Osteocyte (in vitro differentiated cells): ENCODE measurements around the gene CAMK2N2. TPM values are rescaled to one million over a fixed set of nuclear protein-coding genes. Genes with fewer than 3 reads are reported as not detected.

Experiments used
- DNase-seq: peaks from one replicate; pipeline ENCODE4 v3.0.0; 2021; ENCODE audit warnings: mixed read lengths; ENCODE audit not compliant: unreplicated experiment; ENCODE audit errors: extremely low spot score
- H3K27ac Mint-ChIP-seq: one replicate; pipeline ENCODE4 v1.8.0; 2021; ENCODE audit warnings: mild to moderate bottlenecking, mixed read lengths; ENCODE audit not compliant: unreplicated experiment
- H3K27me3 Mint-ChIP-seq: one replicate; pipeline ENCODE4 v1.8.0; 2021; ENCODE audit warnings: mixed read lengths; ENCODE audit not compliant: unreplicated experiment
- H3K36me3 Mint-ChIP-seq: one replicate; pipeline ENCODE4 v1.8.0; 2021; ENCODE audit warnings: mixed read lengths; ENCODE audit not compliant: unreplicated experiment
- H3K4me1 Mint-ChIP-seq: one replicate; pipeline ENCODE4 v1.8.0; 2021; ENCODE audit warnings: mixed read lengths; ENCODE audit not compliant: unreplicated experiment
- H3K4me3 Mint-ChIP-seq: one replicate; pipeline ENCODE4 v1.8.0; 2021; ENCODE audit warnings: mild to moderate bottlenecking, moderate library complexity, mixed read lengths; ENCODE audit not compliant: unreplicated experiment
- H3K9me3 Mint-ChIP-seq: one replicate; pipeline ENCODE4 v1.8.0; 2021; ENCODE audit warnings: mixed read lengths; ENCODE audit not compliant: unreplicated experiment
- microRNA-seq: library from miRNA; unstranded; fragments of <30 nt; microRNA quantifications from one replicate; pipeline ENCODE4 v1.1.0, GENCODE V29; 2020; ENCODE audit not compliant: unreplicated experiment
- total RNA-seq: library from RNA; stranded (reverse); gene quantifications from 2 replicates; pipeline ENCODE4 v1.2.1, GENCODE V29; 2021
- TF ChIP-seq, protein P1 (sequence below): fragments of 200-600 bp; sonication (generic); IDR thresholded peaks from 2 replicates; pipeline ENCODE4 v1.5.0; 2021; ENCODE audit warnings: antibody characterized with exemption, mild to moderate bottlenecking, moderate library complexity

CAMK2N2 gene
- total RNA-seq, 1 donor from 2014 or later, result 2.0 TPM

DNA sequence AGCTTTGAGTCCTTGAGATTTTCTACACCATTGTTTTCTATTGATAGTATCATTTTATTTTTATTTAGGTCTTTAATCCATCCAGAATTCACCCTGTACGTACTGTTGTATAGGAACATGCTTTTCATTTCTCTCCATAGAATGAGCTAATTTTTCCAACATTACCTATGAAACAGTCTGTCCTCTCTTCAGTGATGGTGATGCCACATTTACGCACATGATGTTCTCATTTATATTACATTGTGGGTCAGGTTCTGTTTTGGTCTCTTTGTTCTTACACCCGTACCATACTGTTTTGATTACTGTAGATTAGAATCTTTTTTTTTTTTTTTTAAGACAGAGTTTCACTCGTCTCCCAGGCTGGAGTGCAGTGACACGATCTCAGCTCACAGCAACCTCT, 49.6 kb downstream of the CAMK2N2 start:
- Mint-ChIP-seq H3K4me1 (no peaks in the 10 kb centered on the region), H3K36me3 (no peaks in the 10 kb centered on the region), H3K27me3 (peaks cover 44% of the 10 kb centered on the region), H3K9me3 (no peaks in the 10 kb centered on the region), H3K27ac (no peak overlapping the region), H3K4me3 (no peak overlapping the region)
- no peak for DNase-seq
- TF ChIP-seq, protein P1, sequence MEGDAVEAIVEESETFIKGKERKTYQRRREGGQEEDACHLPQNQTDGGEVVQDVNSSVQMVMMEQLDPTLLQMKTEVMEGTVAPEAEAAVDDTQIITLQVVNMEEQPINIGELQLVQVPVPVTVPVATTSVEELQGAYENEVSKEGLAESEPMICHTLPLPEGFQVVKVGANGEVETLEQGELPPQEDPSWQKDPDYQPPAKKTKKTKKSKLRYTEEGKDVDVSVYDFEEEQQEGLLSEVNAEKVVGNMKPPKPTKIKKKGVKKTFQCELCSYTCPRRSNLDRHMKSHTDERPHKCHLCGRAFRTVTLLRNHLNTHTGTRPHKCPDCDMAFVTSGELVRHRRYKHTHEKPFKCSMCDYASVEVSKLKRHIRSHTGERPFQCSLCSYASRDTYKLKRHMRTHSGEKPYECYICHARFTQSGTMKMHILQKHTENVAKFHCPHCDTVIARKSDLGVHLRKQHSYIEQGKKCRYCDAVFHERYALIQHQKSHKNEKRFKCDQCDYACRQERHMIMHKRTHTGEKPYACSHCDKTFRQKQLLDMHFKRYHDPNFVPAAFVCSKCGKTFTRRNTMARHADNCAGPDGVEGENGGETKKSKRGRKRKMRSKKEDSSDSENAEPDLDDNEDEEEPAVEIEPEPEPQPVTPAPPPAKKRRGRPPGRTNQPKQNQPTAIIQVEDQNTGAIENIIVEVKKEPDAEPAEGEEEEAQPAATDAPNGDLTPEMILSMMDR, result no peak

DNA sequence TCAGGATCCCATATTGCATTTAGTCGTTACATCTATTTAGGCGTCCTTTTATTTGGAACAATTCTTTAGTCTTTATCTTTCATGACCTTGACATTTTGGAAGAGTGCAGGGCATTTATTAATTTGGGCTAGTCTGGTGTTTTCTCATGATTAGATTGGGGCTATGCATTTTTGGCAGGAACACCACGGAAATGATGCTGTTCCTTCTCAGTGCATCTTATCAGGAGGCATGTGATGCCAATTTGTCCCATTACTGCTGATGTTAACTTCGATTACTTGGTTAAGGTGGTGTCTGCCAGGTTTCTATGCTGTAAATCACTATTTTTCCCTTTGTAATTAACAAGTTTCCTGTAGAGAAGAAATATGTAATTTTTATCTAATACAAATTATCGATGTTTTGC, 50.1 kb downstream of the CAMK2N2 start:
- no peak overlapping the region for H3K27ac Mint-ChIP-seq
- no peaks in the 10 kb centered on the region for H3K9me3 Mint-ChIP-seq
- H3K36me3 Mint-ChIP-seq, result no peaks in the 10 kb centered on the region
- no peaks in the 10 kb centered on the region for H3K4me1 Mint-ChIP-seq
- TF ChIP-seq, protein P1, result no peak
- peaks cover 48% of the 10 kb centered on the region for H3K27me3 Mint-ChIP-seq
- no peak for DNase-seq
- no peak overlapping the region for H3K4me3 Mint-ChIP-seq

Small RNA genes lying within 50 kb of the gene (microRNA-seq; reads per million reads assigned to microRNA genes)
- gene MIR1224, result not detected

Other genes starting within 250 kb of the CAMK2N2 start
- 39.0 and 39.9 TPM in 2 replicates for gene ABCC5, start 243.7 kb downstream of the CAMK2N2 start, total RNA-seq
- gene HTR3D, start 229.8 kb downstream of the CAMK2N2 start, total RNA-seq, result not detected in 2 replicates
- gene HTR3C, start 208.5 kb downstream of the CAMK2N2 start, total RNA-seq, result not detected in 2 replicates
- not detected in 2 replicates for gene HTR3E, start 164.5 kb downstream of the CAMK2N2 start, total RNA-seq
- 30.3 and 30.4 TPM in 2 replicates for gene EIF2B5, start 126.2 kb downstream of the CAMK2N2 start, total RNA-seq
- 110 and 121 TPM in 2 replicates for gene DVL3, start 106.2 kb downstream of the CAMK2N2 start, total RNA-seq
- 398 and 419 TPM in 2 replicates for gene AP2M1, start 86.7 kb downstream of the CAMK2N2 start, total RNA-seq
- 60.5 and 69.5 TPM in 2 replicates for gene ABCF3, start 75.4 kb downstream of the CAMK2N2 start, total RNA-seq
- gene VWA5B2, start 32.0 kb downstream of the CAMK2N2 start, total RNA-seq, result 0.11 TPM in 1 of 2 replicates, not detected in the other
- gene ALG3, start 12.6 kb downstream of the CAMK2N2 start, total RNA-seq, result 38.2 and 40.7 TPM in 2 replicates
- 3.9 and 4.5 TPM in 2 replicates for gene EEF1AKMT4, start 11.9 kb downstream of the CAMK2N2 start, total RNA-seq
- not detected in 2 replicates for gene ECE2, start 14.5 kb upstream of the CAMK2N2 start, total RNA-seq
- gene PSMD2, start 37.7 kb upstream of the CAMK2N2 start, total RNA-seq, result 222 and 239 TPM in 2 replicates
- 367 and 385 TPM in 2 replicates for gene EIF4G1, start 53.1 kb upstream of the CAMK2N2 start, total RNA-seq
- gene FAM131A, start 76.0 kb upstream of the CAMK2N2 start, total RNA-seq, result 10.1 and 11.3 TPM in 2 replicates
- gene CLCN2, start 100.1 kb upstream of the CAMK2N2 start, total RNA-seq, result 9.4 and 9.7 TPM in 2 replicates
- 56.4 and 57.7 TPM in 2 replicates for gene POLR2H, start 100.2 kb upstream of the CAMK2N2 start, total RNA-seq
- not detected in 2 replicates for gene THPO, start 116.7 kb upstream of the CAMK2N2 start, total RNA-seq
- 2.7 and 4.4 TPM in 2 replicates for gene CHRD, start 118.5 kb upstream of the CAMK2N2 start, total RNA-seq